Glutamatergic neuron (in vitro differentiated cells): ENCODE measurements around the gene PLEKHM1. TPM values are rescaled to one million over a fixed set of nuclear protein-coding genes. Genes with fewer than 3 reads are reported as not detected.

Experiments used
- DNase-seq: peaks from one replicate; pipeline ENCODE4 v3.0.0; 2022
- H3K27ac Mint-ChIP-seq: one replicate; pipeline ENCODE4 v1.8.0; 2020; ENCODE audit warnings: mild to moderate bottlenecking, mixed read lengths, inconsistent platforms; ENCODE audit not compliant: unreplicated experiment
- H3K27me3 Mint-ChIP-seq: one replicate; pipeline ENCODE4 v1.8.0; 2020; ENCODE audit warnings: mild to moderate bottlenecking, moderate library complexity, mixed read lengths, inconsistent platforms; ENCODE audit not compliant: unreplicated experiment
- H3K36me3 Mint-ChIP-seq: one replicate; pipeline ENCODE4 v1.8.0; 2020; ENCODE audit warnings: mild to moderate bottlenecking, mixed read lengths, inconsistent platforms; ENCODE audit not compliant: unreplicated experiment
- H3K4me1 Mint-ChIP-seq: one replicate; pipeline ENCODE4 v1.8.0; 2020; ENCODE audit warnings: mild to moderate bottlenecking, low read depth, mixed read lengths, inconsistent platforms; ENCODE audit not compliant: unreplicated experiment
- H3K4me3 Mint-ChIP-seq: one replicate; pipeline ENCODE4 v1.8.0; 2020; ENCODE audit warnings: mild to moderate bottlenecking, mixed read lengths, inconsistent platforms; ENCODE audit not compliant: unreplicated experiment
- H3K9me3 Mint-ChIP-seq: one replicate; pipeline ENCODE4 v1.8.0; 2020; ENCODE audit warnings: mild to moderate bottlenecking, moderate library complexity, mixed read lengths, inconsistent platforms; ENCODE audit not compliant: unreplicated experiment
- CTCF ChIP-seq: fragments of 200-600 bp; sonication (generic); IDR thresholded peaks from one replicate; pipeline ENCODE4 v1.5.0; 2021; ENCODE audit not compliant: partially characterized antibody, unreplicated experiment
- total RNA-seq: library from RNA; stranded (reverse); fragmentation: NEBNext Ultra II Directional; extraction: Animal tissue kit (Norgen Biotek cat#: 25700); gene quantifications from one replicate; pipeline ENCODE4 v1.2.1, GENCODE V29; 2021; ENCODE audit not compliant: unreplicated experiment

Gene PLEKHM1
- total RNA-seq, 1 donor from 2014 or later = 59.5 TPM

GRCh38 chr17:45394091-45394490, 96.4 kb downstream of the PLEKHM1 start:
- H3K9me3 Mint-ChIP-seq = peaks cover 8% of the 10 kb centered on the region
- no peak for TF ChIP-seq CTCF
- no peak for DNase-seq
- H3K4me1 Mint-ChIP-seq = no peaks in the 10 kb centered on the region
- H3K36me3 Mint-ChIP-seq = no peaks in the 10 kb centered on the region
- H3K4me3 Mint-ChIP-seq = no peak overlapping the region
- H3K27ac Mint-ChIP-seq = no peak overlapping the region
- H3K27me3 Mint-ChIP-seq = peaks cover 4% of the 10 kb centered on the region

- peaks cover 6% of the 10 kb centered on the region for H3K27me3 Mint-ChIP-seq
- H3K36me3 Mint-ChIP-seq = no peaks in the 10 kb centered on the region
- H3K27ac Mint-ChIP-seq = no peak overlapping the region
- H3K4me1 Mint-ChIP-seq = no peaks in the 10 kb centered on the region
- no peak overlapping the region for H3K4me3 Mint-ChIP-seq
- peaks cover 8% of the 10 kb centered on the region for H3K9me3 Mint-ChIP-seq
- no peak for DNase-seq
- TF ChIP-seq CTCF = no peak
Measured at GRCh38 chr17:45393411-45393810, 97.1 kb downstream of the PLEKHM1 start.

- peaks cover 6% of the 10 kb centered on the region for H3K27me3 Mint-ChIP-seq
- no peaks in the 10 kb centered on the region for H3K4me1 Mint-ChIP-seq
- DNase-seq = no peak
- no peak overlapping the region for H3K27ac Mint-ChIP-seq
- no peak overlapping the region for H3K4me3 Mint-ChIP-seq
- peaks cover 4% of the 10 kb centered on the region for H3K36me3 Mint-ChIP-seq
- peaks cover 5% of the 10 kb centered on the region for H3K9me3 Mint-ChIP-seq
- TF ChIP-seq CTCF = no peak
Measured at GRCh38 chr17:45391918-45392317, 98.6 kb downstream of the PLEKHM1 start.

- no peak for DNase-seq
- Mint-ChIP-seq H3K36me3 (peaks cover 4% of the 10 kb centered on the region), H3K4me1 (no peaks in the 10 kb centered on the region), H3K4me3 (no peak overlapping the region), H3K9me3 (peaks cover 5% of the 10 kb centered on the region), H3K27me3 (peaks cover 5% of the 10 kb centered on the region), H3K27ac (no peak overlapping the region)
- TF ChIP-seq CTCF = no peak
Measured at GRCh38 chr17:45391291-45391690, 99.2 kb downstream of the PLEKHM1 start.

- no peak overlapping the region for H3K27ac Mint-ChIP-seq
- no peak for TF ChIP-seq CTCF
- DNase-seq = no peak
- no peaks in the 10 kb centered on the region for H3K4me1 Mint-ChIP-seq
- no peak overlapping the region for H3K4me3 Mint-ChIP-seq
- H3K9me3 Mint-ChIP-seq = peaks cover 3% of the 10 kb centered on the region
- peaks cover 4% of the 10 kb centered on the region for H3K36me3 Mint-ChIP-seq
- peaks cover 7% of the 10 kb centered on the region for H3K27me3 Mint-ChIP-seq
Measured at GRCh38 chr17:45389354-45389753, 101.2 kb downstream of the PLEKHM1 start.
